ENCODE measurements around the gene SPOCK2. TPM values are rescaled to one million over a fixed set of nuclear protein-coding genes. Genes with fewer than 3 reads are reported as not detected.

The SPOCK2 gene
- total and polyA plus RNA-seq, 10 of the 15 experiments (the other 5 are each of a cell fraction or from before 2014, with no cell fraction given): 0.02 to 1.5 (median 0.58) TPM

GRCh38 chr10:72086466-72087391 is 1.6 kb downstream of the SPOCK2 start (continued):
- TF ChIP-seq, protein P1, sequence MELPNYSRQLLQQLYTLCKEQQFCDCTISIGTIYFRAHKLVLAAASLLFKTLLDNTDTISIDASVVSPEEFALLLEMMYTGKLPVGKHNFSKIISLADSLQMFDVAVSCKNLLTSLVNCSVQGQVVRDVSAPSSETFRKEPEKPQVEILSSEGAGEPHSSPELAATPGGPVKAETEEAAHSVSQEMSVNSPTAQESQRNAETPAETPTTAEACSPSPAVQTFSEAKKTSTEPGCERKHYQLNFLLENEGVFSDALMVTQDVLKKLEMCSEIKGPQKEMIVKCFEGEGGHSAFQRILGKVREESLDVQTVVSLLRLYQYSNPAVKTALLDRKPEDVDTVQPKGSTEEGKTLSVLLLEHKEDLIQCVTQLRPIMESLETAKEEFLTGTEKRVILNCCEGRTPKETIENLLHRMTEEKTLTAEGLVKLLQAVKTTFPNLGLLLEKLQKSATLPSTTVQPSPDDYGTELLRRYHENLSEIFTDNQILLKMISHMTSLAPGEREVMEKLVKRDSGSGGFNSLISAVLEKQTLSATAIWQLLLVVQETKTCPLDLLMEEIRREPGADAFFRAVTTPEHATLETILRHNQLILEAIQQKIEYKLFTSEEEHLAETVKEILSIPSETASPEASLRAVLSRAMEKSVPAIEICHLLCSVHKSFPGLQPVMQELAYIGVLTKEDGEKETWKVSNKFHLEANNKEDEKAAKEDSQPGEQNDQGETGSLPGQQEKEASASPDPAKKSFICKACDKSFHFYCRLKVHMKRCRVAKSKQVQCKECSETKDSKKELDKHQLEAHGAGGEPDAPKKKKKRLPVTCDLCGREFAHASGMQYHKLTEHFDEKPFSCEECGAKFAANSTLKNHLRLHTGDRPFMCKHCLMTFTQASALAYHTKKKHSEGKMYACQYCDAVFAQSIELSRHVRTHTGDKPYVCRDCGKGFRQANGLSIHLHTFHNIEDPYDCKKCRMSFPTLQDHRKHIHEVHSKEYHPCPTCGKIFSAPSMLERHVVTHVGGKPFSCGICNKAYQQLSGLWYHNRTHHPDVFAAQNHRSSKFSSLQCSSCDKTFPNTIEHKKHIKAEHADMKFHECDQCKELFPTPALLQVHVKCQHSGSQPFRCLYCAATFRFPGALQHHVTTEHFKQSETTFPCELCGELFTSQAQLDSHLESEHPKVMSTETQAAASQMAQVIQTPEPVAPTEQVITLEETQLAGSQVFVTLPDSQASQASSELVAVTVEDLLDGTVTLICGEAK (IDR thresholded peaks at IDR 0.05; ENCODE audit: borderline replicate concordance): no peak

DNA sequence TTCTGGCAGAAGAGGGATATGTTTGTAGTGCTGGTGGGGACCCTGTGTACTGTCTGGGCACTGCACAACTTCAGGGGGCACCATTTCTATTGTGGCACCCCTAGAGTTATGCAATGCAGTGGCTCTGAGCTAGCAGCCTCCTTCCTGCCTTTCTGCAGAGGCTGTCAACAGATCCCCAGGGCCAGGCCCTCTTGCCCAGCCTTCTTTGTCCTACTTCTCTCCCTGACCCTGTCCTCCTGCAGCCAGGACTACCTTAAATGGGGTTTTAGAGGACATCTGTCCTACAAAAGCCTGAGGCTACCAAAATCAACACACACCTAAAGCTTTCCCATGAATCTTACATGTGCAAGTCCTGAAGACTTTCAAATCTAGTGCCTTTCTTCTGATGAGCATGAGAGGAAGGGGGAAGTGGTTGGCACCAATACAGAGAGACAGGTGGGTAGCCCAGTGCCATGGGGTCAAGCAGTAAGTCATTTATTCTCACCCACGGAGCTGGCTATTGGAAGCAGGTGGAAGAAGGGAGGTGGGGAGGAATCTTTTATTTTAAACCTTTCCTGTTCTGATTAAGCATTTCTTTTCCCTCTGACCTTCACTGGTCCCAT is 2.4 kb downstream of the SPOCK2 start:
- in situ Hi-C loops (cut with MboI) (no loop called here), intact Hi-C loops (cut with micrococcal nuclease; ENCODE audit: unreplicated experiment) (no loop called here)
- Histone ChIP-seq H3K36me3 (ENCODE audit: control insufficient read depth in 2 of 2, insufficient read depth in 2 of 2, low read length in 1 of 2) (no peaks in the 10 kb centered on the region), H3K9ac (ENCODE audit: control insufficient read depth, insufficient read depth, low read length) (no peak overlapping the region), H4K20me1 (ENCODE audit: control insufficient read depth, insufficient read depth) (no peaks in the 10 kb centered on the region), H3K27ac (ENCODE audit: control insufficient read depth, insufficient read depth) (no peak overlapping the region), H3K9me3 (replicated peaks; ENCODE audit: control insufficient read depth, insufficient read depth, low read length) (no peaks in the 10 kb centered on the region), H3K4me1 (ENCODE audit: control insufficient read depth, insufficient read depth, low read length) (0 out of 2 replicates have a peak, but pooled peaks cover 10% of the 10 kb centered on the region), H2AFZ (ENCODE audit: control insufficient read depth, low read depth, low read length) (no peak overlapping the region), H3K4me2 (ENCODE audit: control insufficient read depth, insufficient read depth) (no peak overlapping the region), H3K79me2 (ENCODE audit: control insufficient read depth, insufficient read depth, low read length) (no peaks in the 10 kb centered on the region), H3K27me3 (replicated peaks in 1 of 2; ENCODE audit: control insufficient read depth in 2 of 2, insufficient read depth in 2 of 2, low read length in 1 of 2) (peaks cover 15 to 16% of the 10 kb centered on the region in 2 experiments), H3K4me3 (no peak overlapping the region)
- SMC1A ChIA-PET (ENCODE audit: uncharacterized antibody, unreplicated experiment): interaction anchor here (1.0 kb wide), 1 partner anchor 43 kb away, joined by 4 read pairs; no protein-coding TSS in a partner anchor
- CTCF ChIA-PET: interaction anchor here (0.8 kb wide), 1 partner anchor 251 kb away, joined by 3 read pairs; no protein-coding TSS in a partner anchor
- FAIRE-seq (no peak), DNase-seq (ENCODE audit: low read depth, low spot score) (no peak), ATAC-seq (no peak)
- WGBS (ENCODE audit: insufficient coverage, insufficient replicate concordance, low lambda C conversion rate, missing lambda C conversion rate): 100% methylated on average over 1 of the region's 1 CpG
- RAD21 ChIA-PET (ENCODE audit: unreplicated experiment): no interaction called here
- TF ChIP-seq ZNF274 (IDR thresholded peaks at IDR 0.05; ENCODE audit: insufficient read depth, insufficient read length): no peak
- no peak for TF ChIP-seq BMI1 (IDR thresholded peaks at IDR 0.05; ENCODE audit: borderline replicate concordance)
- TF ChIP-seq ZBTB4 (CRISPR knock-in tag; IDR thresholded peaks at IDR 0.05): no peak
- no peak for TF ChIP-seq ZNF384 (IDR thresholded peaks at IDR 0.05; ENCODE audit: borderline replicate concordance, low read depth, low read length)
- no peak for TF ChIP-seq SREBF2 (IDR thresholded peaks at IDR 0.05; ENCODE audit: low read length)
- no peak for TF ChIP-seq ZNF217 (IDR thresholded peaks at IDR 0.05)
- TF ChIP-seq SREBF1 (IDR thresholded peaks at IDR 0.05; ENCODE audit: low read length): no peak
- no peak for TF ChIP-seq BRCA1 (IDR thresholded peaks at IDR 0.05; ENCODE audit: low read depth, low read length)
- TF ChIP-seq, protein P2, sequence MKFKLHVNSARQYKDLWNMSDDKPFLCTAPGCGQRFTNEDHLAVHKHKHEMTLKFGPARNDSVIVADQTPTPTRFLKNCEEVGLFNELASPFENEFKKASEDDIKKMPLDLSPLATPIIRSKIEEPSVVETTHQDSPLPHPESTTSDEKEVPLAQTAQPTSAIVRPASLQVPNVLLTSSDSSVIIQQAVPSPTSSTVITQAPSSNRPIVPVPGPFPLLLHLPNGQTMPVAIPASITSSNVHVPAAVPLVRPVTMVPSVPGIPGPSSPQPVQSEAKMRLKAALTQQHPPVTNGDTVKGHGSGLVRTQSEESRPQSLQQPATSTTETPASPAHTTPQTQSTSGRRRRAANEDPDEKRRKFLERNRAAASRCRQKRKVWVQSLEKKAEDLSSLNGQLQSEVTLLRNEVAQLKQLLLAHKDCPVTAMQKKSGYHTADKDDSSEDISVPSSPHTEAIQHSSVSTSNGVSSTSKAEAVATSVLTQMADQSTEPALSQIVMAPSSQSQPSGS (IDR thresholded peaks at IDR 0.05; ENCODE audit: low read length): no peak
- no peak for TF ChIP-seq HDGF (IDR thresholded peaks at IDR 0.05)
- TF ChIP-seq STAT3 (IDR thresholded peaks at IDR 0.05; ENCODE audit: low read depth, low read length): no peak
- POLR2A ChIA-PET: no interaction called here
- BruUV-seq (replicated peaks): no TSS peak

Measured in GM12878 (cell line).